SK-N-SH (cell line): ENCODE data around the gene ABHD6. TPM values are rescaled to one million over a fixed set of nuclear protein-coding genes. Genes with fewer than 3 reads are reported as not detected.

ENCODE experiments used
- CTCF ChIA-PET: fragments of 300-600, 350-600 bp; formaldehyde crosslinking; extraction: SDS; loops from one replicate; lab custom pipeline; 2021; lab: Yijun Ruan, JAX
- POLR2A ChIA-PET: fragments of 350-600 bp; sonication (Branson Sonifier 250); formaldehyde crosslinking; extraction: SDS; loops from one replicate; lab custom pipeline; 2020; ENCODE audit warnings: antibody characterized with exemption, inconsistent platforms; lab: Yijun Ruan, JAX
- DNase-seq: peaks from one replicate; pipeline ENCODE4 v3.0.0; 2012
- H2AFZ ChIP-seq: fragments of 200-600 bp; sonication (generic); 2 replicates; pipeline ENCODE4 v1.8.1; 2016; ENCODE audit warnings: antibody characterized with exemption, mild to moderate bottlenecking, low read depth
- H3F3A ChIP-seq: fragments of 200-600 bp; sonication (generic); replicated peaks from 2 replicates; pipeline ENCODE3; 2016; ENCODE audit warnings: antibody characterized with exemption, mild to moderate bottlenecking; ENCODE audit not compliant: insufficient read depth
- H3K27ac ChIP-seq, 2 experiments: fragments of 200-500 bp in 1 of 2; fragments of 200-600 bp in 1 of 2; sonication (Bioruptor generic) in 1 of 2; sonication (generic), shearing (Covaris generic) in 1 of 2; 2 replicates each; pipeline versions ENCODE4 v1.5.1 to v1.6.1; 2014 to 2016; ENCODE audit warnings: low read depth in 2 of 2, inconsistent platforms in 1 of 2, low read length in 1 of 2, mild to moderate bottlenecking in 1 of 2, mixed read lengths in 1 of 2
- H3K27me3 ChIP-seq: fragments of 200-600 bp; sonication (generic), shearing (Covaris generic); 2 replicates; pipeline ENCODE4 v1.6.1; 2016; ENCODE audit warnings: mixed run types; ENCODE audit not compliant: insufficient read depth
- H3K36me3 ChIP-seq, 2 experiments: fragments of 200-500 bp in 1 of 2; fragments of 200-600 bp in 1 of 2; sonication (Bioruptor generic) in 1 of 2; sonication (generic) in 1 of 2; replicated peaks in 1 of 2; 2 replicates each; pipeline versions ENCODE3 to v1.5.1; 2014 to 2016; ENCODE audit warnings: low read length in 1 of 2, mild to moderate bottlenecking in 1 of 2; ENCODE audit not compliant: insufficient read depth in 2 of 2, control insufficient read depth in 1 of 2
- H3K4me1 ChIP-seq, 2 experiments: fragments of 200-500 bp in 1 of 2; fragments of 200-600 bp in 1 of 2; sonication (Bioruptor generic) in 1 of 2; sonication (generic), shearing (Covaris generic) in 1 of 2; 2 replicates each; pipeline versions ENCODE4 v1.5.1 to v1.6.1; 2014 to 2016; ENCODE audit warnings: low read depth in 1 of 2, low read length in 1 of 2, mixed run types in 1 of 2; ENCODE audit not compliant: insufficient read depth in 2 of 2, control insufficient read depth in 1 of 2
- H3K4me2 ChIP-seq: fragments of 200-600 bp; sonication (generic), shearing (Covaris generic); 2 replicates; pipeline ENCODE4 v1.6.1; 2017; ENCODE audit warnings: mixed run types
- H3K4me3 ChIP-seq, 2 experiments: fragments of 200-500 bp in 1 of 2; fragments of 200-600 bp in 1 of 2; sonication (Bioruptor generic) in 1 of 2; sonication (generic), shearing (Covaris generic) in 1 of 2; 2 replicates each; pipeline versions ENCODE4 v1.5.1 to v1.8.1; 2014 to 2016; ENCODE audit warnings: low read depth in 2 of 2, inconsistent platforms in 1 of 2, low read length in 1 of 2, mild to moderate bottlenecking in 1 of 2, mixed read lengths in 1 of 2, moderate library complexity in 1 of 2
- H3K79me2 ChIP-seq: fragments of 200-600 bp; sonication (generic); 2 replicates; pipeline ENCODE4 v1.8.1; 2017; ENCODE audit warnings: mild to moderate bottlenecking; ENCODE audit not compliant: insufficient read depth
- H3K9ac ChIP-seq: fragments of 200-600 bp; sonication (generic); 2 replicates; pipeline ENCODE4 v1.6.1; 2017; ENCODE audit warnings: mixed run types
- H3K9me2 ChIP-seq: fragments of 200-600 bp; sonication (generic); 2 replicates; pipeline ENCODE4 v1.6.1; 2017; ENCODE audit warnings: mixed run types
- H3K9me3 ChIP-seq: fragments of 200-600 bp; sonication (generic); 2 replicates; pipeline ENCODE4 v1.6.1; 2017; ENCODE audit warnings: mixed run types, mild to moderate bottlenecking, moderate library complexity
- H4K20me1 ChIP-seq: fragments of 200-600 bp; sonication (generic); 2 replicates; pipeline ENCODE4 v1.6.1; 2017; ENCODE audit warnings: mild to moderate bottlenecking, mixed run types; ENCODE audit not compliant: insufficient read depth
- CHD2 ChIP-seq: fragments of 150-350 bp; IDR thresholded peaks from 2 replicates; pipeline ENCODE4 v1.6.1; 2018; ENCODE audit warnings: low read length; ENCODE audit not compliant: partially characterized antibody
- EZH2phosphoT487 ChIP-seq: fragments of 200-600 bp; sonication (generic); IDR thresholded peaks from 2 replicates; pipeline ENCODE4 v1.6.1; 2017; ENCODE audit warnings: low read depth, mixed run types, mild to moderate bottlenecking, antibody characterized with exemption, moderate library complexity, borderline replicate concordance
- FOXJ3 ChIP-seq: sonication (generic); formaldehyde crosslinking; IDR thresholded peaks from 2 replicates; pipeline ENCODE4 v1.5.1; 2020; ENCODE audit warnings: mild to moderate bottlenecking, missing genetic modification reagents
- FOXM1 ChIP-seq: IDR thresholded peaks from 2 replicates; pipeline ENCODE4 v1.4.0; 2012; ENCODE audit warnings: low read depth, mild to moderate bottlenecking
- GABPA ChIP-seq: IDR thresholded peaks from 2 replicates; pipeline ENCODE4 v1.4.0; 2012; ENCODE audit warnings: low read depth, mild to moderate bottlenecking
- IRF3 ChIP-seq: fragments of 150-350 bp; IDR thresholded peaks from 2 replicates; pipeline ENCODE4 v1.6.1; 2016; ENCODE audit warnings: mild to moderate bottlenecking, low read depth, low read length
- MEF2A ChIP-seq: IDR thresholded peaks from 2 replicates; pipeline ENCODE4 v1.4.0; 2012; ENCODE audit warnings: low read depth, borderline replicate concordance
- PBX3 ChIP-seq: IDR thresholded peaks from 2 replicates; pipeline ENCODE4; 2012
- RXRA ChIP-seq: IDR thresholded peaks from 2 replicates; pipeline ENCODE4 v1.4.0; 2012; ENCODE audit warnings: low read depth, mild to moderate bottlenecking, borderline replicate concordance
- WGBS: methylation state at CpG from one replicate; pipeline ENCODE4 v1.1.6; 2017; ENCODE audit warnings: low lambda C conversion rate; 5-methylcytosine and 5-hydroxymethylcytosine counted together
- polyA plus RNA-seq, 3 experiments: library from polyadenylated mRNA; depleted of rRNA; stranded (reverse); fragments of >200 nt; gene quantifications; 2 replicates each; pipeline ENCODE4 v1.2.3, GENCODE V29; 2012
- TF ChIP-seq, protein P1 (sequence below): IDR thresholded peaks from 2 replicates; pipeline ENCODE4 v1.6.1; 2012; ENCODE audit warnings: mild to moderate bottlenecking, low read depth, low read length, moderate library complexity
- TF ChIP-seq, protein P2 (sequence below): fragments of 150-350 bp; IDR thresholded peaks from 2 replicates; pipeline ENCODE4 v1.6.1; 2017; ENCODE audit warnings: antibody characterized with exemption, low read length, low read depth, borderline replicate concordance

The ABHD6 gene
- polyA plus RNA-seq, 1 of the 3 experiments (the other 2 are of a cell fraction): 10.7 TPM

GRCh38 chr3:58249358-58250092 lies 11.9 kb downstream of the ABHD6 start (continued):
- TF ChIP-seq, protein P1, sequence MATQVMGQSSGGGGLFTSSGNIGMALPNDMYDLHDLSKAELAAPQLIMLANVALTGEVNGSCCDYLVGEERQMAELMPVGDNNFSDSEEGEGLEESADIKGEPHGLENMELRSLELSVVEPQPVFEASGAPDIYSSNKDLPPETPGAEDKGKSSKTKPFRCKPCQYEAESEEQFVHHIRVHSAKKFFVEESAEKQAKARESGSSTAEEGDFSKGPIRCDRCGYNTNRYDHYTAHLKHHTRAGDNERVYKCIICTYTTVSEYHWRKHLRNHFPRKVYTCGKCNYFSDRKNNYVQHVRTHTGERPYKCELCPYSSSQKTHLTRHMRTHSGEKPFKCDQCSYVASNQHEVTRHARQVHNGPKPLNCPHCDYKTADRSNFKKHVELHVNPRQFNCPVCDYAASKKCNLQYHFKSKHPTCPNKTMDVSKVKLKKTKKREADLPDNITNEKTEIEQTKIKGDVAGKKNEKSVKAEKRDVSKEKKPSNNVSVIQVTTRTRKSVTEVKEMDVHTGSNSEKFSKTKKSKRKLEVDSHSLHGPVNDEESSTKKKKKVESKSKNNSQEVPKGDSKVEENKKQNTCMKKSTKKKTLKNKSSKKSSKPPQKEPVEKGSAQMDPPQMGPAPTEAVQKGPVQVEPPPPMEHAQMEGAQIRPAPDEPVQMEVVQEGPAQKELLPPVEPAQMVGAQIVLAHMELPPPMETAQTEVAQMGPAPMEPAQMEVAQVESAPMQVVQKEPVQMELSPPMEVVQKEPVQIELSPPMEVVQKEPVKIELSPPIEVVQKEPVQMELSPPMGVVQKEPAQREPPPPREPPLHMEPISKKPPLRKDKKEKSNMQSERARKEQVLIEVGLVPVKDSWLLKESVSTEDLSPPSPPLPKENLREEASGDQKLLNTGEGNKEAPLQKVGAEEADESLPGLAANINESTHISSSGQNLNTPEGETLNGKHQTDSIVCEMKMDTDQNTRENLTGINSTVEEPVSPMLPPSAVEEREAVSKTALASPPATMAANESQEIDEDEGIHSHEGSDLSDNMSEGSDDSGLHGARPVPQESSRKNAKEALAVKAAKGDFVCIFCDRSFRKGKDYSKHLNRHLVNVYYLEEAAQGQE: no peak
- TF ChIP-seq GABPA (no peak), FOXM1 (no peak), FOXJ3 (CRISPR knock-in tag) (no peak)
- TF ChIP-seq, all 33 proteins: peak for 0

DNA sequence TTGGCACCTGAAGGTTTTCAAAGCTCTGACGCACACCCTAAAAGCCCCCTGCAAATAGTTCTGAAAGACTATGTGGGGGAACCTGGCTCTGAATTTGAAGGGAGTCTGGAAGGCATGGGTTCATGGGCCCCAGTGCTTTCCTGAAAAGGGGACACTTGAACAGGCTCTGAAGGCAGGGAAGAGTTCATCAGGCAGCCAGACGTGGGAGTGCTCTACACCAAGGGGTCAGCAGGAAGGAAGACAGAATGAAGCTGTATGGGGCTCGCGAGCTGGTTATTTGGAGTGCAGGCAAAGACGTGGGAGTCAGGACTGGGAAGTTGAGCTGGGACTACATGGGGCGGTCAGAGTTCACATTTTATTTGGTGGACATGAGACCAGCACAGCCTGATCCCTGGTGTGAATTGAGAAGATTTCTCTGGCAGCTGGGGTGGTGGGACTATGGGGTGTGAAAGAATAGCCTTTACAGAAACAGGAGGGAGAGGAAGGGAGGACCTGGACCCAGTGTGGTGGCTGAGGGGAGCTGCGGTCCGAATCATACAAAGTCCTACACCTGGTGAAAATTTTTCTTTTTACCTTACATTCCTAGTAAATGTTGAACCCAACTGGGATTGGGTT lies 12.6 kb downstream of the ABHD6 start:
- 93% methylated on average over 8 of the region's 8 CpGs for WGBS
- CTCF ChIA-PET: interaction anchor here (0.7 to 2.7 kb wide), 7 partner anchors 8 to 78 kb away, joined by 3 to 17 read pairs (median 3); partner anchors contain the start of gene ABHD6
- Histone ChIP-seq H4K20me1 (no peaks in the 10 kb centered on the region), H3K27ac (no peak overlapping the region), H3K4me3 (no peak overlapping the region), H3K79me2 (no peaks in the 10 kb centered on the region), H3K9ac (no peak overlapping the region), H3K27me3 (no peaks in the 10 kb centered on the region), H3K4me2 (no peak overlapping the region), H2AFZ (no peak overlapping the region), H3K9me2 (no peaks in the 10 kb centered on the region), H3F3A (no peaks in the 10 kb centered on the region), H3K4me1 (no peaks in the 10 kb centered on the region; a peak in 1 of 4 replicates), H3K36me3 (no peaks in the 10 kb centered on the region), H3K9me3 (no peaks in the 10 kb centered on the region)
- DNase-seq: no peak
- TF ChIP-seq IRF3 (no peak), MEF2A (no peak), CHD2 (no peak), RXRA (no peak), PBX3 (no peak), EZH2phosphoT487 (no peak), FOXM1 (no peak)
- TF ChIP-seq, protein P1: no peak
- TF ChIP-seq, protein P2, sequence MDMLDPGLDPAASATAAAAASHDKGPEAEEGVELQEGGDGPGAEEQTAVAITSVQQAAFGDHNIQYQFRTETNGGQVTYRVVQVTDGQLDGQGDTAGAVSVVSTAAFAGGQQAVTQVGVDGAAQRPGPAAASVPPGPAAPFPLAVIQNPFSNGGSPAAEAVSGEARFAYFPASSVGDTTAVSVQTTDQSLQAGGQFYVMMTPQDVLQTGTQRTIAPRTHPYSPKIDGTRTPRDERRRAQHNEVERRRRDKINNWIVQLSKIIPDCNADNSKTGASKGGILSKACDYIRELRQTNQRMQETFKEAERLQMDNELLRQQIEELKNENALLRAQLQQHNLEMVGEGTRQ: no peak
- POLR2A ChIA-PET: no interaction called here
